GM21381 (cell line): ENCODE measurements around the gene C10orf71.

Experiments
- ATAC-seq: cut with Tn5 transposase; IDR thresholded peaks from one replicate; pipeline ENCODE4 v1.9.1; 2021; ENCODE audit warnings: mild to moderate bottlenecking, moderate library complexity; ENCODE audit not compliant: unreplicated experiment

The C10orf71 gene

GRCh38 chr10:49290607-49291006 lies 8.4 kb upstream of the C10orf71 start:
- ATAC-seq, result no peak

- no peak for ATAC-seq
These were observed 6.3 kb upstream of the C10orf71 start for GRCh38 chr10:49292565-49293207.

GRCh38 chr10:49293208-49293603 lies 5.8 kb upstream of the C10orf71 start:
- no peak for ATAC-seq

- no peak for ATAC-seq
These were observed 4.2 kb upstream of the C10orf71 start for GRCh38 chr10:49294731-49295130.

- no peak for ATAC-seq
These were observed 3.7 kb upstream of the C10orf71 start for GRCh38 chr10:49295297-49295696.

- ATAC-seq, result no peak
These were observed 2.6 kb upstream of the C10orf71 start for GRCh38 chr10:49296382-49296781.

GRCh38 chr10:49296836-49297235 lies 2.1 kb upstream of the C10orf71 start:
- no peak for ATAC-seq

- no peak for ATAC-seq
These were observed 926 bp upstream of the C10orf71 start for GRCh38 chr10:49297818-49298670.

- ATAC-seq, result no peak
These were observed 343 bp upstream of the C10orf71 start for GRCh38 chr10:49298671-49298982.

GRCh38 chr10:49299816-49300139 lies 808 bp downstream of the C10orf71 start:
- ATAC-seq, result peak; percentile 68

- ATAC-seq, result peak; percentile 90
These were observed 1.4 kb downstream of the C10orf71 start for GRCh38 chr10:49300140-49300974.

GRCh38 chr10:49301302-49301701 lies 2.3 kb downstream of the C10orf71 start:
- no peak for ATAC-seq

GRCh38 chr10:49302088-49302487 lies 3.1 kb downstream of the C10orf71 start:
- ATAC-seq, result no peak

GRCh38 chr10:49303711-49304110 lies 4.7 kb downstream of the C10orf71 start:
- ATAC-seq, result no peak

GRCh38 chr10:49304137-49304536 lies 5.2 kb downstream of the C10orf71 start:
- ATAC-seq, result no peak

GRCh38 chr10:49307921-49308320 lies 9.0 kb downstream of the C10orf71 start:
- no peak for ATAC-seq

- no peak for ATAC-seq
These were observed 9.9 kb downstream of the C10orf71 start for GRCh38 chr10:49308881-49309280.

GRCh38 chr10:49309691-49310411 lies 10.9 kb downstream of the C10orf71 start:
- ATAC-seq, result no peak

- ATAC-seq, result no peak
These were observed 11.5 kb downstream of the C10orf71 start for GRCh38 chr10:49310460-49310859.

GRCh38 chr10:49310901-49311554 lies 12.1 kb downstream of the C10orf71 start:
- no peak for ATAC-seq
